KMS-11 (cell line): ENCODE measurements around the gene ITPR3.

Source experiments
- H2AFZ ChIP-seq: fragments of 200-600 bp; sonication (generic); 2 replicates; pipeline ENCODE4 v1.6.1; 2016; ENCODE audit warnings: antibody characterized with exemption, mixed run types, low read depth
- H3K27ac ChIP-seq: fragments of 200-600 bp; sonication (generic); 2 replicates; pipeline ENCODE4 v1.6.1; 2016; ENCODE audit warnings: mild to moderate bottlenecking, mixed run types
- H3K27me3 ChIP-seq: fragments of 200-600 bp; sonication (generic); 2 replicates; pipeline ENCODE4 v1.6.1; 2017; ENCODE audit warnings: mild to moderate bottlenecking, low read depth, mixed run types, moderate library complexity; ENCODE audit not compliant: insufficient read depth
- H3K36me3 ChIP-seq: fragments of 200-600 bp; sonication (generic); 2 replicates; pipeline ENCODE4 v1.6.1; 2017; ENCODE audit warnings: mild to moderate bottlenecking, mixed run types; ENCODE audit not compliant: insufficient read depth
- H3K4me1 ChIP-seq: fragments of 200-600 bp; sonication (generic); 2 replicates; pipeline ENCODE4 v1.6.1; 2016; ENCODE audit warnings: mild to moderate bottlenecking, low read depth, mixed run types; ENCODE audit not compliant: poor library complexity, severe bottlenecking
- H3K4me2 ChIP-seq: fragments of 200-600 bp; sonication (generic); 2 replicates; pipeline ENCODE4 v1.7.0; 2016; ENCODE audit warnings: mild to moderate bottlenecking, mixed run types
- H3K4me3 ChIP-seq: fragments of 200-600 bp; sonication (generic); IDR thresholded peaks from 2 replicates; pipeline ENCODE4 v1.6.1; 2017; ENCODE audit warnings: low read depth, low read length, mixed read lengths; ENCODE audit not compliant: insufficient read depth
- H3K79me2 ChIP-seq: fragments of 200-600 bp; sonication (generic); 2 replicates; pipeline ENCODE4 v1.6.1; 2016; ENCODE audit warnings: low read depth, mixed run types; ENCODE audit not compliant: insufficient read depth
- H3K9ac ChIP-seq: fragments of 200-600 bp; sonication (generic); 2 replicates; pipeline ENCODE4 v1.6.1; 2016; ENCODE audit warnings: mild to moderate bottlenecking, mixed run types
- H4K20me1 ChIP-seq: fragments of 200-600 bp; sonication (generic); 2 replicates; pipeline ENCODE4 v1.6.1; 2016; ENCODE audit warnings: mild to moderate bottlenecking, mixed run types; ENCODE audit not compliant: insufficient read depth
- CTCF ChIP-seq: fragments of 200-600 bp; sonication (generic); conservative IDR thresholded peaks from 2 replicates; pipeline ENCODE4 v1.6.1; 2017; ENCODE audit warnings: low read depth, mild to moderate bottlenecking, antibody characterized with exemption, low read length, moderate library complexity, mixed read lengths

ITPR3 gene

GRCh38 chr6:33714385-33715040 lies 93.4 kb downstream of the ITPR3 start:
- no peak overlapping the region for H3K27ac ChIP-seq
- H3K27me3 ChIP-seq = no peaks in the 10 kb centered on the region; the same call in 1 of the 2 replicates
- no peak overlapping the region for H2AFZ ChIP-seq
- H3K4me2 ChIP-seq = no peak overlapping the region
- no peak for TF ChIP-seq CTCF
- H3K4me1 ChIP-seq = peaks cover 16% of the 10 kb centered on the region
- no peaks in the 10 kb centered on the region for H4K20me1 ChIP-seq
- peaks cover 12% of the 10 kb centered on the region; the same call in 1 of the 2 replicates for H3K79me2 ChIP-seq
- H3K9ac ChIP-seq = no peak overlapping the region
- H3K36me3 ChIP-seq = no peaks in the 10 kb centered on the region
- no peak overlapping the region for H3K4me3 ChIP-seq

GRCh38 chr6:33716379-33716778 lies 95.3 kb downstream of the ITPR3 start:
- Histone ChIP-seq H3K4me2 (no peak overlapping the region), H3K9ac (no peak overlapping the region)
- no peak for TF ChIP-seq CTCF

GRCh38 chr6:33716890-33717632 lies 95.9 kb downstream of the ITPR3 start:
- no peaks in the 10 kb centered on the region for H3K79me2 ChIP-seq
- H3K9ac ChIP-seq = no peak overlapping the region
- no peak overlapping the region for H3K4me3 ChIP-seq
- H4K20me1 ChIP-seq = no peaks in the 10 kb centered on the region
- no peak overlapping the region for H3K4me2 ChIP-seq
- no peaks in the 10 kb centered on the region for H3K36me3 ChIP-seq
- H3K27ac ChIP-seq = no peak overlapping the region
- peaks cover 16% of the 10 kb centered on the region; the same call in 1 of the 2 replicates for H3K27me3 ChIP-seq
- H2AFZ ChIP-seq = no peak overlapping the region
- no peak for TF ChIP-seq CTCF
- H3K4me1 ChIP-seq = peaks cover 2% of the 10 kb centered on the region

More at GRCh38 chr6:33716379-33716778, 95.3 kb downstream of the ITPR3 start:
- Histone ChIP-seq H3K79me2 (no peaks in the 10 kb centered on the region), H2AFZ (no peak overlapping the region), H3K4me1 (peaks cover 5% of the 10 kb centered on the region), H3K4me3 (no peak overlapping the region), H3K27ac (no peak overlapping the region), H3K36me3 (no peaks in the 10 kb centered on the region), H3K27me3 (peaks cover 10% of the 10 kb centered on the region; the same call in 1 of the 2 replicates), H4K20me1 (no peaks in the 10 kb centered on the region)

- H3K4me3 ChIP-seq = no peak overlapping the region
- H3K9ac ChIP-seq = no peak overlapping the region
- H2AFZ ChIP-seq = no peak overlapping the region
- no peaks in the 10 kb centered on the region for H3K4me1 ChIP-seq
- no peak overlapping the region for H3K27ac ChIP-seq
- H3K36me3 ChIP-seq = no peaks in the 10 kb centered on the region
- TF ChIP-seq CTCF = no peak
- H3K4me2 ChIP-seq = no peak overlapping the region
- H3K27me3 ChIP-seq = peaks cover 25% of the 10 kb centered on the region; the same call in 1 of the 2 replicates
- no peaks in the 10 kb centered on the region for H3K79me2 ChIP-seq
- no peaks in the 10 kb centered on the region for H4K20me1 ChIP-seq
Measured at GRCh38 chr6:33717934-33718455, 96.9 kb downstream of the ITPR3 start.
